SK-N-SH (cell line): Measurements from ENCODE around the gene BMF. TPM values are rescaled to one million over a fixed set of nuclear protein-coding genes. Genes with fewer than 3 reads are reported as not detected.

ENCODE experiments used
- CTCF ChIA-PET: fragments of 300-600, 350-600 bp; formaldehyde crosslinking; extraction: SDS; loops from one replicate; lab custom pipeline; 2021; lab: Yijun Ruan, JAX
- POLR2A ChIA-PET: fragments of 350-600 bp; sonication (Branson Sonifier 250); formaldehyde crosslinking; extraction: SDS; loops from one replicate; lab custom pipeline; 2020; ENCODE audit warnings: antibody characterized with exemption, inconsistent platforms; lab: Yijun Ruan, JAX
- DNase-seq: peaks from one replicate; pipeline ENCODE4 v3.0.0; 2012
- H2AFZ ChIP-seq: fragments of 200-600 bp; sonication (generic); 2 replicates; pipeline ENCODE4 v1.8.1; 2016; ENCODE audit warnings: antibody characterized with exemption, mild to moderate bottlenecking, low read depth
- H3F3A ChIP-seq: fragments of 200-600 bp; sonication (generic); replicated peaks from 2 replicates; pipeline ENCODE3; 2016; ENCODE audit warnings: antibody characterized with exemption, mild to moderate bottlenecking; ENCODE audit not compliant: insufficient read depth
- H3K27ac ChIP-seq, 2 experiments: fragments of 200-500 bp in 1 of 2; fragments of 200-600 bp in 1 of 2; sonication (Bioruptor generic) in 1 of 2; sonication (generic), shearing (Covaris generic) in 1 of 2; 2 replicates each; pipeline versions ENCODE4 v1.5.1 to v1.6.1; 2014 to 2016; ENCODE audit warnings: low read depth in 2 of 2, inconsistent platforms in 1 of 2, low read length in 1 of 2, mild to moderate bottlenecking in 1 of 2, mixed read lengths in 1 of 2
- H3K27me3 ChIP-seq: fragments of 200-600 bp; sonication (generic), shearing (Covaris generic); 2 replicates; pipeline ENCODE4 v1.6.1; 2016; ENCODE audit warnings: mixed run types; ENCODE audit not compliant: insufficient read depth
- H3K36me3 ChIP-seq, 2 experiments: fragments of 200-500 bp in 1 of 2; fragments of 200-600 bp in 1 of 2; sonication (Bioruptor generic) in 1 of 2; sonication (generic) in 1 of 2; replicated peaks in 1 of 2; 2 replicates each; pipeline versions ENCODE3 to v1.5.1; 2014 to 2016; ENCODE audit warnings: low read length in 1 of 2, mild to moderate bottlenecking in 1 of 2; ENCODE audit not compliant: insufficient read depth in 2 of 2, control insufficient read depth in 1 of 2
- H3K4me1 ChIP-seq, 2 experiments: fragments of 200-500 bp in 1 of 2; fragments of 200-600 bp in 1 of 2; sonication (Bioruptor generic) in 1 of 2; sonication (generic), shearing (Covaris generic) in 1 of 2; 2 replicates each; pipeline versions ENCODE4 v1.5.1 to v1.6.1; 2014 to 2016; ENCODE audit warnings: low read depth in 1 of 2, low read length in 1 of 2, mixed run types in 1 of 2; ENCODE audit not compliant: insufficient read depth in 2 of 2, control insufficient read depth in 1 of 2
- H3K4me2 ChIP-seq: fragments of 200-600 bp; sonication (generic), shearing (Covaris generic); 2 replicates; pipeline ENCODE4 v1.6.1; 2017; ENCODE audit warnings: mixed run types
- H3K4me3 ChIP-seq, 2 experiments: fragments of 200-500 bp in 1 of 2; fragments of 200-600 bp in 1 of 2; sonication (Bioruptor generic) in 1 of 2; sonication (generic), shearing (Covaris generic) in 1 of 2; 2 replicates each; pipeline versions ENCODE4 v1.5.1 to v1.8.1; 2014 to 2016; ENCODE audit warnings: low read depth in 2 of 2, inconsistent platforms in 1 of 2, low read length in 1 of 2, mild to moderate bottlenecking in 1 of 2, mixed read lengths in 1 of 2, moderate library complexity in 1 of 2
- H3K79me2 ChIP-seq: fragments of 200-600 bp; sonication (generic); 2 replicates; pipeline ENCODE4 v1.8.1; 2017; ENCODE audit warnings: mild to moderate bottlenecking; ENCODE audit not compliant: insufficient read depth
- H3K9ac ChIP-seq: fragments of 200-600 bp; sonication (generic); 2 replicates; pipeline ENCODE4 v1.6.1; 2017; ENCODE audit warnings: mixed run types
- H3K9me2 ChIP-seq: fragments of 200-600 bp; sonication (generic); 2 replicates; pipeline ENCODE4 v1.6.1; 2017; ENCODE audit warnings: mixed run types
- H3K9me3 ChIP-seq: fragments of 200-600 bp; sonication (generic); 2 replicates; pipeline ENCODE4 v1.6.1; 2017; ENCODE audit warnings: mixed run types, mild to moderate bottlenecking, moderate library complexity
- H4K20me1 ChIP-seq: fragments of 200-600 bp; sonication (generic); 2 replicates; pipeline ENCODE4 v1.6.1; 2017; ENCODE audit warnings: mild to moderate bottlenecking, mixed run types; ENCODE audit not compliant: insufficient read depth
- ELF1 ChIP-seq: IDR thresholded peaks from 2 replicates; pipeline ENCODE4 v1.4.0; 2012
- FOSL2 ChIP-seq: IDR thresholded peaks from 2 replicates; pipeline ENCODE4 v1.4.0; 2012; ENCODE audit warnings: low read depth, mild to moderate bottlenecking, moderate library complexity, borderline replicate concordance
- FOXM1 ChIP-seq: IDR thresholded peaks from 2 replicates; pipeline ENCODE4 v1.4.0; 2012; ENCODE audit warnings: low read depth, mild to moderate bottlenecking
- GABPA ChIP-seq: IDR thresholded peaks from 2 replicates; pipeline ENCODE4 v1.4.0; 2012; ENCODE audit warnings: low read depth, mild to moderate bottlenecking
- IRF3 ChIP-seq: fragments of 150-350 bp; IDR thresholded peaks from 2 replicates; pipeline ENCODE4 v1.6.1; 2016; ENCODE audit warnings: mild to moderate bottlenecking, low read depth, low read length
- NRF1 ChIP-seq: IDR thresholded peaks from 2 replicates; pipeline ENCODE4 v1.6.1; 2012; ENCODE audit warnings: low read depth, mild to moderate bottlenecking, low read length
- POLR2AphosphoS5 ChIP-seq: IDR thresholded peaks from 2 replicates; pipeline ENCODE4 v1.6.1; 2012; ENCODE audit warnings: low read depth, low read length
- RCOR1 ChIP-seq: fragments of 150-350 bp; IDR thresholded peaks from 2 replicates; pipeline ENCODE4 v1.6.1; 2017; ENCODE audit warnings: antibody characterized with exemption, low read length
- RXRA ChIP-seq: IDR thresholded peaks from 2 replicates; pipeline ENCODE4 v1.4.0; 2012; ENCODE audit warnings: low read depth, mild to moderate bottlenecking, borderline replicate concordance
- SIN3A ChIP-seq: IDR thresholded peaks from 2 replicates; pipeline ENCODE4 v1.6.1; 2012; ENCODE audit warnings: low read depth, mild to moderate bottlenecking, low read length, moderate library complexity, borderline replicate concordance
- USF1 ChIP-seq: IDR thresholded peaks from 2 replicates; pipeline ENCODE4 v1.4.0; 2012; ENCODE audit warnings: low read depth, borderline replicate concordance
- YY1 ChIP-seq: IDR thresholded peaks from 2 replicates; pipeline ENCODE4 v1.4.0; 2012; ENCODE audit warnings: low read depth, mild to moderate bottlenecking
- ZBTB33 ChIP-seq: IDR thresholded peaks from 2 replicates; pipeline ENCODE4 v1.4.0; 2012; ENCODE audit warnings: low read depth, borderline replicate concordance
- WGBS: methylation state at CpG from one replicate; pipeline ENCODE4 v1.1.6; 2017; ENCODE audit warnings: low lambda C conversion rate; 5-methylcytosine and 5-hydroxymethylcytosine counted together
- polyA plus RNA-seq, 3 experiments: library from polyadenylated mRNA; depleted of rRNA; stranded (reverse); fragments of >200 nt; gene quantifications; 2 replicates each; pipeline ENCODE4 v1.2.3, GENCODE V29; 2012

BMF gene
- polyA plus RNA-seq, 1 of the 3 experiments (the other 2 are of a cell fraction): 0.72 TPM

GRCh38 chr15:40114218-40114617, 5.5 kb upstream of the BMF start (continued):
- no peak for TF ChIP-seq USF1
- TF ChIP-seq NRF1: no peak
- TF ChIP-seq RXRA: no peak
- TF ChIP-seq, all 33 proteins: peak for 0

DNA sequence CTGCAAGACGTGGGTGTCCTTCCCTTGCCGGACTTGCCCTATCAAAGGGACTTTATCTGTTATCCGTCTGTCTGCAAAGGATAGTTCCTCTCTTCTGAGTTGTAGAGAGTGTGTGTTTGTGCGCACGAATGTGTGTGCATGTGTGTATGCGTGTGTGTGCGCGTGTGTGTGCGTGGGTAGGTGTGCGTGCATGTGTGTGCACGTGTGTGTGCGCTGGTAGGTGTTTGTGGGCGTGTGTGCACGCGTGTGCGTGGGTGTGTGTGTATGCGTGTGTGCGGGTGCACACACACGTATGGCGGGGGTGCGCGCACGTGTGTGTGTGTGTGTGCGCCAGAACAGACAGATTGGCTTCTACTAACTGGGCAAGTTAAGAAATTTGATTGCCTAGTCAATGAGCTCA, 4.1 kb upstream of the BMF start:
- no peak for DNase-seq
- POLR2A ChIA-PET: no interaction called here
- 79% methylated on average over 24 of the region's 24 CpGs for WGBS

More for the DNA sequence above, 4.1 kb upstream of the BMF start:
- H3K4me2 ChIP-seq: no peak overlapping the region
- H3K4me3 ChIP-seq: no peak overlapping the region
- no peaks in the 10 kb centered on the region for H3F3A ChIP-seq
- H3K9me3 ChIP-seq: no peaks in the 10 kb centered on the region
- no peak overlapping the region for H3K27ac ChIP-seq
- H3K27me3 ChIP-seq: peaks cover 22% of the 10 kb centered on the region; the same call in 1 of the 2 replicates
- no peaks in the 10 kb centered on the region for H3K79me2 ChIP-seq
- CTCF ChIA-PET: interaction anchor here (0.9 to 4.6 kb wide), 6 partner anchors 8 to 197 kb away, joined by 3 to 43 read pairs (median 3); no protein-coding TSS in a partner anchor
- H2AFZ ChIP-seq: no peak overlapping the region
- no peaks in the 10 kb centered on the region for H3K9me2 ChIP-seq
- peaks cover 0 to 6% of the 10 kb centered on the region in 2 experiments; a peak in 1 of 4 replicates for H3K4me1 ChIP-seq
- no peak overlapping the region for H3K9ac ChIP-seq
- H3K36me3 ChIP-seq: no peaks in the 10 kb centered on the region
- no peaks in the 10 kb centered on the region for H4K20me1 ChIP-seq
- TF ChIP-seq RXRA (no peak), ZBTB33 (no peak), POLR2AphosphoS5 (no peak), FOSL2 (no peak), FOXM1 (no peak), GABPA (no peak), ELF1 (no peak), SIN3A (no peak), YY1 (no peak), IRF3 (no peak), RCOR1 (no peak)
- TF ChIP-seq, all 33 proteins: peak for 0
